Fibroblast of the aortic adventitia (primary cell): ENCODE data around the gene WT1. TPM values are rescaled to one million over a fixed set of nuclear protein-coding genes. Genes with fewer than 3 reads are reported as not detected.

Experiments used
- DNase-seq: peaks from one replicate; pipeline ENCODE4 v3.0.0-alpha.2; 2010; ENCODE audit warnings: low read depth
- H3K4me3 ChIP-seq: 2 replicates; pipeline ENCODE4 v1.5.1; 2011; ENCODE audit warnings: low read depth, mild to moderate bottlenecking, control low read depth, low read length, moderate library complexity
- CTCF ChIP-seq: IDR thresholded peaks from 2 replicates; pipeline ENCODE4 v1.5.1; 2011; ENCODE audit warnings: mild to moderate bottlenecking, low read length, control low read depth, inconsistent platforms; ENCODE audit not compliant: insufficient read depth
- total RNA-seq: library from RNA; depleted of rRNA; stranded (reverse); fragments of >200 nt; gene quantifications from 2 replicates; pipeline ENCODE4 v1.2.3, GENCODE V29; 2012; ENCODE audit warnings: low replicate concordance

The WT1 gene
- total RNA-seq, 1 donor = 0.27 TPM

GRCh38 chr11:32439501-32440210 lies 4.3 kb upstream of the WT1 start:
- TF ChIP-seq CTCF = no peak
- no peak for DNase-seq
- no peak overlapping the region for H3K4me3 ChIP-seq

GRCh38 chr11:32438866-32439489 lies 3.6 kb upstream of the WT1 start:
- H3K4me3 ChIP-seq = no peak overlapping the region
- TF ChIP-seq CTCF = no peak
- DNase-seq = no peak

- no peak overlapping the region for H3K4me3 ChIP-seq
- no peak for TF ChIP-seq CTCF
- DNase-seq = no peak
These were observed 3.1 kb upstream of the WT1 start for GRCh38 chr11:32438346-32438865.

- no peak overlapping the region for H3K4me3 ChIP-seq
- DNase-seq = no peak
- TF ChIP-seq CTCF = no peak
These were observed 2.4 kb upstream of the WT1 start for GRCh38 chr11:32437495-32438345.

GRCh38 chr11:32436751-32437494 lies 1.6 kb upstream of the WT1 start:
- no peak for DNase-seq
- no peak for TF ChIP-seq CTCF
- H3K4me3 ChIP-seq = no peak overlapping the region

GRCh38 chr11:32435942-32436750 lies 807 bp upstream of the WT1 start:
- DNase-seq = peak; percentile 37
- H3K4me3 ChIP-seq = peak overlapping the region; percentile 60
- no peak for TF ChIP-seq CTCF
